Measurements from ENCODE around the gene HSPA12B.

GRCh38 chr20:3786126-3786484, 53.6 kb downstream of the HSPA12B start:
- TF ChIP-seq CTCF (IDR thresholded peaks at IDR 0.05) (no peak), POLR2AphosphoS5 (IDR thresholded peaks at IDR 0.05; ENCODE audit: insufficient read depth in 1 of 2, low read depth in 1 of 2) (peak in 1 of 2 donors; percentile 41), POLR2A (IDR thresholded peaks at IDR 0.05) (no peak)

Measured in vagina (tissue), 2 donors.